Ectodermal cell (in vitro differentiated cells): ENCODE results near the gene NFX1. TPM values are rescaled to one million over a fixed set of nuclear protein-coding genes. Genes with fewer than 3 reads are reported as not detected.

Experiments
- H3K27ac ChIP-seq: 2 replicates; pipeline ENCODE4 v1.7.0; 2013; ENCODE audit warnings: mild to moderate bottlenecking, low read depth, low read length; ENCODE audit not compliant: insufficient read depth, poor library complexity, severe bottlenecking
- H3K27me3 ChIP-seq: 2 replicates; pipeline ENCODE4 v1.7.0; 2013; ENCODE audit warnings: mild to moderate bottlenecking, low read length; ENCODE audit not compliant: insufficient read depth, control insufficient read depth, poor library complexity, severe bottlenecking
- H3K36me3 ChIP-seq: one replicate; pipeline ENCODE4 v1.7.0; 2013; ENCODE audit warnings: low read length; ENCODE audit not compliant: control insufficient read depth, insufficient read depth
- H3K4me1 ChIP-seq: one replicate; pipeline ENCODE4 v1.7.0; 2013; ENCODE audit warnings: low read length; ENCODE audit not compliant: control insufficient read depth, insufficient read depth
- H3K4me3 ChIP-seq: 2 replicates; pipeline ENCODE4 v1.7.0; 2013; ENCODE audit warnings: low read depth, low read length, control low read depth; ENCODE audit not compliant: insufficient read depth
- H3K9me3 ChIP-seq: 2 replicates; pipeline ENCODE4 v1.7.0; 2013; ENCODE audit warnings: mild to moderate bottlenecking, low read length, moderate library complexity; ENCODE audit not compliant: control insufficient read depth
- WGBS, 2 experiments: methylation state at CpG; one replicate each; pipeline ENCODE4 v1.1.7; 2013; ENCODE audit warnings: missing lambda C conversion rate in 2 of 2; 5-methylcytosine and 5-hydroxymethylcytosine counted together
- polyA plus RNA-seq, 4 experiments: library from polyadenylated mRNA; stranded (reverse); fragments of 50-300 nt; gene quantifications; one replicate each; pipeline ENCODE4 v1.2.3, GENCODE V29; 2013

Gene NFX1
- 26.0 TPM for polyA plus RNA-seq (2013, experiment 1 of 4)
- polyA plus RNA-seq (2013, experiment 2 of 4): 23.8 TPM
- polyA plus RNA-seq (2013, experiment 3 of 4): 19.0 TPM
- polyA plus RNA-seq (2013, experiment 4 of 4): 19.1 TPM

DNA sequence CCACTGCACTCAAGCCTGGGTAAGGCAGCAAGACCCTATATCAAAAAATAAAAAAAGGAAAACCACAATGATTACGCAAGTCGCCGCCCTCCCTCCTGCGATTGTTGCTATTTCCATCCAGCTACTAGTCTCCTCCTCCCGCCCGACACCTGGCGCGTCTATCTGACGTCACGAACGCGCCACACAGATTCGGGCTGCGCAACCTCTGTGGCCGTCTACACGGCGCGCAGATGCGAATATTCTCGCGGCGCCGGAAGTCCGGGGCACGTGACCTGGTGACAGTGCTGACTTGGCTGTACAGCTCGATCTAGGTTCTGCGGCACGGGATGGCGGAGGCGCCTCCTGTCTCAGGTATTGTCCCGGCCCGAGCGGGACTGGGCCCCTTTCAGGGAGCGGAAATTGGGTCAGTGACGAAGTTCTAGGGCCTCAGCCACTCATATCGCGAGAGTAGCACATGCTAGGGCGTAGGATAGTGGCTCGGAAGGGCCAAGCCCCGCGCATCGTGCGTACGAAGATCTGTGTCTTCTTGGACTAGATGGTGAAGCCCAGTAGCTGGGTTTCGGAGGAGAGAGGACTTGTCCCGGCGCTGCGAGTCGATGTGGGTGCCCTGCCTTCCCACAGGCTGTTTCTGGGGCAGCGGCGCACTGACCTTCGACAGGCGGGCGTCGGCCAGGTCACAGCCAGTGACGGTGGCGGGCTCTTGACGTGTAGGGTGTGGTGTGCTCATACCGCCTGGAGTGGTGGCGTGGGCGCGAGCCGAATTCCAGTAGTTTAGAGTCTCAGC, at the start of gene NFX1:
NFX1 (plus strand) TSS at position 270 of the 784 bp plus-strand sequence; CDS start at position 327, 57 bp downstream.
- WGBS, 2 experiments: 0% methylated on average over 63 of the region's 63 CpGs
- Histone ChIP-seq H3K4me1 (peaks cover 5% of the 10 kb centered on the region), H3K27me3 (no peaks in the 10 kb centered on the region), H3K36me3 (peaks cover 4% of the 10 kb centered on the region), H3K4me3 (peak within 1 kb of the TSS; percentile 99), H3K27ac (peak within 1 kb of the TSS; percentile 93), H3K9me3 (no peaks in the 10 kb centered on the region)

DNA sequence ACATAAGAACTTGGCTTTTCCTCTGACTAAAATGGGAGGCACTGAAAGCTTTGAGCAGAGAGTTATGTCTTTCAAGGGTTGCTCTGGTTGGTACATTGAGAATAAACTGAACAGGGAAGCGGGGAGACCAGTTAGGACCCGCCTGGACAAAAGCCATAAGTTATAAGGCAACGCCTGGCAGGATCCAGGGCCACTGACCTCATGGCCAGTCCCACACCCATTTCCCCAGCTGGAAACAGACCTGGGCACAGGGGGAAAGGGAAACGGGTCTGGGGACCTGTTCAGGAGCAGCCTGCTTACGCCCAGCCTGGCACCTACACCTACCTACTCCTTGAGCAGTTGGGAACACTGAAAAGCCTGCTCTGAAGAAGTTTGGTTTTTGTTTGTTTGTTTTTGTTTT, 49.0 kb upstream of the NFX1 start:
- WGBS, 2 experiments: 88% methylated on average over 5 of the region's 5 CpGs
- no peaks in the 10 kb centered on the region for H3K9me3 ChIP-seq
- no peaks in the 10 kb centered on the region for H3K27me3 ChIP-seq
- no peak overlapping the region for H3K27ac ChIP-seq
- H3K4me3 ChIP-seq: no peak overlapping the region
- H3K36me3 ChIP-seq: no peaks in the 10 kb centered on the region
- no peaks in the 10 kb centered on the region for H3K4me1 ChIP-seq

DNA sequence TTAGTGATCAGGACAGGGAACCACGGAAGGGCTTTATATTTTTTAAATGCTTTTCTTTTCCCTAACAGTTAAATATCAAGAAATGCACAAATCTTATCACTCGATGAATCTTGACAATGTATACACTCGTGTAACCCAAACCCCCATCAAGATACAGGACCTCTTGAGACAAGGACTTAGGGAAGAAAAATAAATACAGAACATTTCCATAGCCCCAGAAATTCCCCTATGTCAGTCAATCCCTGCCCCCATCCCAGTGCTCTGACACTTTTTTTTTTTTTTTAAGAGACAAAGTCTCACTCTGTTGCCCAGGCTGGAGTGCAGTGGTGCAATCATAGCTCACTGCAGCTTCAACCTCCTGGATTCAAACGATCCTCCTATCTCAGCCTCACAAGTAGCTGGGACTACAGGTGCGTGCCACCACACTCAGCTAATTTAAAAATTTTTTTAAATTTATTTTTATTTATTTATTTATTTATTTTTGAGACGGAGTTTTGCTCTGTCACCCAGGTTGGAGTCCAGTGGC, 47.6 kb upstream of the NFX1 start:
- no peaks in the 10 kb centered on the region for H3K9me3 ChIP-seq
- H3K36me3 ChIP-seq: no peaks in the 10 kb centered on the region
- H3K27ac ChIP-seq: no peak overlapping the region
- no peaks in the 10 kb centered on the region for H3K27me3 ChIP-seq
- no peak overlapping the region for H3K4me3 ChIP-seq
- no peaks in the 10 kb centered on the region for H3K4me1 ChIP-seq
- 83 to 95% methylated on average over 6 of the region's 6 CpGs for WGBS, 2 experiments

DNA sequence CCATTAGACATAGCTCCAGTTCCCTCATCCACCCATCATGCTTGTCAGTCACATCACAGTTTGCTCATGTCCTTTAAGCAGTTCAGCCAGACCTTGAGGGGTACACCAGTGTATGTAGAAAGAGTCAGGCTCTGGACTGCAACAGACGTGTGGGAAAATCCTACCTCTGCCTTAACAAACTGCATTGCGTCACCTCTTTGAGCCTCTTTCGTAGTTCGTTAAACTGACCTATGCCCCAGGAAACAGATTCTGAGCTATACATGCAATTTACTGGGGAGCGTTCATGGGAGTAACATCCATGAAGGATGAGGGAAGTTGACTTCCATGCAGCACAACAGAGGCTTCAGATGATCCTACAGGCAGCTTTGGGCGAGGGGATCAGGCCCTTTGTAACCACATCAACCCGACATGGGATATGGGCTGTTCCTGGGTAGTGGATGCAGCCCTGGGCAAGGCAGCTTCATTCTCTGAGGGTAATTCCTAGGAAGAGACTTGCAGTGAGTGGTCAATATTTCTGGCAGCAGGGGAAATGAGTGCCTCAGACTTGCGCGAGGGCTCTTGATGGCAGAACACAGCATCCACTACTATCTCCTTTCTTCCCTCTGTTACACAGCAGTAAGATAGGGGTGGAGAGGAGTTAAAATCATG, 46.1 kb upstream of the NFX1 start:
- Histone ChIP-seq H3K36me3 (no peaks in the 10 kb centered on the region), H3K27me3 (no peaks in the 10 kb centered on the region), H3K27ac (no peak overlapping the region), H3K4me3 (no peak overlapping the region), H3K9me3 (no peaks in the 10 kb centered on the region), H3K4me1 (no peaks in the 10 kb centered on the region)
- WGBS, 2 experiments: 87 to 91% methylated on average over 7 of the region's 9 CpGs

DNA sequence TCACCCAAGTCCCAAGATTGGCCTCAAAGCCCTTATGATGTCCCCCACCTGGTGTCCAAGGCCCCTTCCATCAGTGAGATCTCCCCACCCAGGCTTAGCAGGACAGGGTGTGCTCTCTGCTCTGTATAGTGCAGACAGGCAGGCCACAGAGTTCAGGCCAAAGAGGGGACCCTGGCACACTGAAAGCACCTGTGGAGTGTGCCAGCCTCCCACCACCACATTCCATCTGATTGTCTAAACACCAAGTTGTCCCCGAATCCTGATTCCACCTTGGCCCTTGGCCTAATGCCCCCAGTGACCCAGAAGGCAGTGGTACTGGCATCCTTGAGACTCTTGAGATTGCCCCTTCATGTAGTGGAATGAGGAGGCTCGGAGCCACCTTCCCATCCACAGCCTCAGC, 45.0 kb upstream of the NFX1 start:
- Histone ChIP-seq H3K4me1 (no peaks in the 10 kb centered on the region), H3K9me3 (no peaks in the 10 kb centered on the region), H3K4me3 (no peak overlapping the region), H3K27ac (no peak overlapping the region), H3K27me3 (no peaks in the 10 kb centered on the region), H3K36me3 (no peaks in the 10 kb centered on the region)
- 83 to 90% methylated on average over 2 of the region's 2 CpGs for WGBS, 2 experiments

DNA sequence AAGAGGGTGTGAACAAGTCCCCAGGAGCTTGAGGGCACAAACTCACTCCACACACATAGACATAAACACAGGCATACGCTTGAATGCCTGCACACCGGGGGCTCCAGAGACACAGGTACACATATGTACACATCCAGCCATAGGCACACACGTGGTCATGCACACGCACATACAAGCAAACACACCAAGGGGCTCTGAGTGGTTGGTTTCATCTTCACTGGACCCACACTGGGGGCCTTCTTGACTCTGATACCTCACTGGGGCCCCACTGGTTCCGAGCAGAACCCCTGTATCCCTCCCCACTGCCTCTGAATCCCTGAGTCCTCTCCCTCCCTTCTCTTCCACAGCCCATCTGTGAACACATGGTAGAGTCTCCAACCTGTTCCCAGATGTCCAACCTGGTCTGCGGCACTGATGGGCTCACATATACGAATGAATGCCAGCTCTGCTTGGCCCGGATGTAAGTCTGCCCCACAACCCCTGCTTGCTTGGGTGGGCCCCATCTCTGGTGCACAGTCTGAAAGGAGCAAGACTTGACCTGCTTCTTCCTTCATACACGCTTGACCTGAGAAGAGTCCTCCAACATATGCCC, 44.0 kb upstream of the NFX1 start:
- H3K36me3 ChIP-seq: no peaks in the 10 kb centered on the region
- no peaks in the 10 kb centered on the region for H3K9me3 ChIP-seq
- H3K27me3 ChIP-seq: no peaks in the 10 kb centered on the region
- H3K4me1 ChIP-seq: no peaks in the 10 kb centered on the region
- H3K27ac ChIP-seq: no peak overlapping the region
- no peak overlapping the region for H3K4me3 ChIP-seq
- 93% methylated on average over 9 of the region's 9 CpGs for WGBS, 2 experiments

DNA sequence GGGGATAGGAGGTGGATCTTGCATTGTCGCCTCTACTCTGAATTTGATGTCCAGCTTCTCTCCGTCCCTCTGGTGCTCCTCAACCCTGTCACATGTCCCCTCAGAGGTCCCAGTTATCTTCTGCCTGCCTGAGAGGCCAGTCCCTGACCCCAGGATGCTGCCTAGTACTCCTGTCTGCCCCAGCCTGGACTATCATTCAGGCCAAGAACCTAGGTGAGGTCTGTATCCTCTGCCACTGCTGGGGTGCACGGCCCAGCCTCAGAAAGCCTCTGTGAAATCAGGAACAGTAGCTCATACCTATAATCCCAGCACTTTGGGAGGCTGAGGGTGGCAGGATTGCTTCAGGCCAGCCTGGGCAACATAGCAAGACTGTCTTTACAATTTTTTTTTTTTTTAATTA, 41.7 kb upstream of the NFX1 start:
- Histone ChIP-seq H3K4me1 (no peaks in the 10 kb centered on the region), H3K36me3 (peaks cover 4% of the 10 kb centered on the region), H3K9me3 (no peaks in the 10 kb centered on the region), H3K27me3 (no peaks in the 10 kb centered on the region), H3K4me3 (no peak overlapping the region), H3K27ac (no peak overlapping the region)
- whole genome bisulfite sequencing, 2 experiments: 86 to 90% methylated on average over 3 of the region's 3 CpGs

DNA sequence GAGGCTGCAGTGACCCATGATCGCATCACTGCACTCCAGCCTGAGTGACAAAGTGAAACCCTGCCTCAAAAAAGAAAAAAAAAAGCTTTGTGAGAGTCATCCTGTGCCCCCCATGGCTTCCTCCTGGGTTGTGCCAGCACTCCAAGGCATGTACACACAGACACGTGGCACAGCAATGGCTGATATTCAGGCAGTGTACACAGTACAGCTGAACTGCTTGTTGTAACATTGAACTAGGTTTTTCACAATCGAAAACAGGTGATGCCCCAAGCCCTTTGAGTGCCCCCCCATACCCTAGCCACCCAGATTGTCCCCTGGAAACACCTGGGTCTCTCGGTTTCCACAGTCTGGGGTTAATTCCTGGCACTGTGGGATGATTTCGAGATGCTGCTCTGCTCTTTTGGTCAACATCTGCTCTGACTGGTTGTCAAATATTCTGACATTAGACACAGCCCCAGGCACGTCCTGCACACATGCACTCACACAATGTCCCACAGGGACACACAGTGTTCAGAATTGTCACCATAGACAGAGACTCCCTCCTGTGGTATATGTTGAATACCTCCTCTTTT, 41.1 kb upstream of the NFX1 start:
- no peaks in the 10 kb centered on the region for H3K27me3 ChIP-seq
- H3K4me3 ChIP-seq: no peak overlapping the region
- no peak overlapping the region for H3K27ac ChIP-seq
- H3K9me3 ChIP-seq: no peaks in the 10 kb centered on the region
- H3K36me3 ChIP-seq: peaks cover 4% of the 10 kb centered on the region
- no peaks in the 10 kb centered on the region for H3K4me1 ChIP-seq
- WGBS, 2 experiments: 89 to 92% methylated on average over 6 of the region's 6 CpGs

DNA sequence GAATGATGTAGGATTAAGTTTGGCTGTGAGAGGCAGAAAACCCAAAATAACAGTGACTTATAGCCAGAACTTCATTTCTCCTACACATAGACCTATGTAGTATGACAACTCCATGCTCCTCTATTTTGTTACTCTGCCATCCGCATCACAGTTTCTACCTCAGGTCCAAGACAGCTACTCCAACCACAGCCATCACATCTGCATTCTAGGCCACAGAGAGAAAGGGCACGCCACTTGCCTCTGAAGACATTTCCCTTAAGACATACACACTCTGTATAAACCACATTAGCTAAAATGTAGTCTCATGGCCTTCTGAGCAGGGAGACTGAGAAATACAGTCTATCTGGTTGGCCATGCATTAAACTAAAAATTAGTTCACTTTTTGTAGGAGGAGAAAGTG, 40.3 kb upstream of the NFX1 start:
- no peak overlapping the region for H3K4me3 ChIP-seq
- no peaks in the 10 kb centered on the region for H3K27me3 ChIP-seq
- H3K9me3 ChIP-seq: no peaks in the 10 kb centered on the region
- no peaks in the 10 kb centered on the region for H3K4me1 ChIP-seq
- no peak overlapping the region for H3K27ac ChIP-seq
- 88 to 90% methylated on average over 2 of the region's 2 CpGs for WGBS, 2 experiments
- H3K36me3 ChIP-seq: peaks cover 6% of the 10 kb centered on the region
